ENCODE results near the gene ZBTB2.
"Not testable (repeated sequence)": the region's sequence is repeated elsewhere in the genome, so short reads cannot be mapped to it uniquely, and the experiment has no call there.

Gene ZBTB2

DNA sequence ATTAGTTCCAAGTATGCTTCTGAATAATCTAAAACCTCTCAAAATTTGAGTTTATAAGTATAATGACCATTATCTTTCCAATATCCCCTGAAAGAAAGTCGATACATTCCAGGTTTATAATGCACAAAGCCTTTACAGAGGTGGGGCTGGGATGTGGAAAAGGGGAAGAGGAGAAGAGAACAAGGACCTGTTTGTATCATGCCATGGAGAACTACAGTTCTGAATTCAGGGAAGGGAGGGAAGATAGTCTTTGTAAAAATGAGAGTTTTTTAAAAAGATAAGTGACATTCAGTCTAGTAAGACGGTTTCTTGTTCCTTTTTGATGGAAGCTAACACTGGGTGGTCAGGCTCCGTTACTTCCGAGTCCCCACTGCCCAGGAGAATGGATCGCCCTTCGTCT lies 26.1 kb downstream of the ZBTB2 start:
- DNase-seq, result no peak

DNA sequence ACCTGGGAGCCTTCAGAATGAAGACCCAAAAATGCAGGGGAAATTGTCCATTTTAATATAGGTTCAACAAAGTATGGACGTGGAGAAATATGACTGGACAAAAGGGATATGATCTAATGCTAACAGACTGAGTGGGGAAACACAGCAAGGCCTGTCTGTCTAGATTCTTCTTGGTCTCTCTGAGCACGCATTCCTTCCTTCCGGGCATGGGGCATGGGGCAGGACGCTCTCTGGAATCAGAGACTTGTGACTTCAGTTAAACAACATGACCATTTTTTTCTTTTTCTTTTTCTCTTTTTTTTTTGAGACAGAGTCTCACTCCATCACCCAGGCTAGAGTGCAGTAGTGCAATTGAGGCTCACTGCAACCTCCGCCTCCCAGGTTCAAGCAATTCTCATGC lies 31.9 kb downstream of the ZBTB2 start:
- no peak for DNase-seq

- no peak for DNase-seq
Measured at GRCh38 chr6:151358475-151358874, 32.9 kb downstream of the ZBTB2 start.

GRCh38 chr6:151357758-151358436 lies 33.5 kb downstream of the ZBTB2 start:
- no peak for DNase-seq

DNA sequence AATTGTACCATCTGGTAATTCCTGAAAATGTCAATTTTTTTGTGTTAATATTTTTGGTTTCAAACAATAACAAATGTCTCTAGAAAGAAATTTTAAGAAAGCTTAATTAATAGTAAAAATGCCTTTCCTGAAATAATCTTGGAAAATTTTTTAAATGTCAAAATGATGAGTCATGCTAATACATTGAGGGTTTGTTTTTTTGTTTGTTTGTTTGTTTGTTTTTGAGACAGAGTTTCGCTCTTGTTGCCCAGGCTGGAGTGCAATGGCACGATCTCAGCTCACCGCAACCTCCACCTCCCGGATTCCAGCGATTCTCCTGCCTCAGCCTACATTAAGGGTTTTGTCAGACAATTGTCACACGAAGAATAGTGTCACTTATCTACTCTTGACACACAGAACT lies 34.4 kb downstream of the ZBTB2 start:
- not testable (repeated sequence) for DNase-seq

DNA sequence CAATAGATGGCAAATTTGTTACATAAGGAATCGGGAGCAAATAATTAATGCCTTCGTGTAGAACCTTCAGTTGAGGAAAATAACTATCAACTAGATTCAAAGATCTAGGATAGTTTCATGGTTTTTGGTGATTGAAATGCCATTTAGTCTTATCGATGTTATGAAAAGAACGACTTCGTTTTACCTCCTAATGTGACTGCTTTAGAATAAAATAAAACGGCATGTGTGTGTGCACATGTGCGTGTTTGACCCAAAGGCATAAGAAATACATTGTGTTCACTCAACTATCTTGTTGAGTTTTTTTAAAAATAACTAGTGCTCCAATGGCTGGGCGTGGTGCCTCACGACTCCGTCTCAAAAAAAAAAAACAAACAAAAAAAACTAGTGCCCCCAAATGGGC lies 37.6 kb downstream of the ZBTB2 start:
- no peak for DNase-seq

- DNase-seq, result no peak
Measured at GRCh38 chr6:151352410-151353396, 38.7 kb downstream of the ZBTB2 start.

DNA sequence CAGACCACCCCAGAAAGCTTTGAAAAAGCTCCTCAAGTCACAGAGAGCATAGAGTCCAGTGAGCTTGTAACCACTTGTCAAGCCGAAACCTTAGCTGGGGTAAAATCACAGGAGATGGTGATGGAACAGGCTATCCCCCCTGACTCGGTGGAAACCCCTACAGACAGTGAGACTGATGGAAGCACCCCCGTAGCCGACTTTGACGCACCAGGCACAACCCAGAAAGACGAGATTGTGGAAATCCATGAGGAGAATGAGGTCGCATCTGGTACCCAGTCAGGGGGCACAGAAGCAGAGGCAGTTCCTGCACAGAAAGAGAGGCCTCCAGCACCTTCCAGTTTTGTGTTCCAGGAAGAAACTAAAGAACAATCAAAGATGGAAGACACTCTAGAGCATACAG lies 39.6 kb downstream of the ZBTB2 start:
- no peak for DNase-seq

GRCh38 chr6:151351146-151351700 lies 40.1 kb downstream of the ZBTB2 start:
- DNase-seq, result no peak

GRCh38 chr6:151350442-151351145 lies 40.8 kb downstream of the ZBTB2 start:
- no peak for DNase-seq

- DNase-seq, result no peak
Measured at GRCh38 chr6:151349651-151350270, 41.6 kb downstream of the ZBTB2 start.

- not testable (repeated sequence) for DNase-seq
Measured at GRCh38 chr6:151342750-151343149, 48.6 kb downstream of the ZBTB2 start.

DNA sequence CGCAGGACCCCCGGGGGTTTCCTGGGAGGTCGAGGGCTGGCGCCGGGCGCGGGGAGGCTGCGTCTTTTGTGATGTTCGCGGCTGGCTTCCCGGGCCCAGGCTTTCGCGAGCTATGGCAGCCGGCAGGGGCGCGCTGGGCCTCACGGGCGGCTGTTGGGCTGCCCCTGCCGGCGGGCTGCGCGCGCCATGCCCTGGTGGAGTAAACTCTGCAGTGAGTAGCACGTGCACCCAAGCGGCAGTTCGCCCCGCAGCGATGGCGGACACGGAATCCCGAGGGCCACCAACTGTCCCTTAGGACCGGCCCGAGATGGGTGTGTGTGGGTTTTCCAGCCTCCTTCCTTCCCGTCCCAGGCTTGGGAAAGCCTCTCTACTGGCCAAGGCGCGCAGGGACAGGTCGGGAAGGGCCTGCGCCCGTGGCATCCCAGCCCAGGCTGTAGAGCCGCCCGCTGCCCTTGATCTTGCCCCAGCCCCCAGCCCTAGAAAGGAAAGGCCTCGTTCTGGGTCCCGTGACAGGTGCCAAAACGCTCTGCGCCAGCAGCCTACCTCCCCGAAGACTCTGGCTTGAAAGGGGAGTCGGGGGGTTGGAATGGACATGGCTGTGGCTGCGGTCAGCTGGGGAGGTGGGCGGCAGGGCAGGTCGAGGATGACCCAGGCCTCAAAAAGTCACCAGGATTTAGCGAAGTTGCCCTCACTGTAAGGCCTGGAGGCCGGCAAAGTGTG lies 49.7 kb downstream of the ZBTB2 start:
- DNase-seq, result no peak

DNA sequence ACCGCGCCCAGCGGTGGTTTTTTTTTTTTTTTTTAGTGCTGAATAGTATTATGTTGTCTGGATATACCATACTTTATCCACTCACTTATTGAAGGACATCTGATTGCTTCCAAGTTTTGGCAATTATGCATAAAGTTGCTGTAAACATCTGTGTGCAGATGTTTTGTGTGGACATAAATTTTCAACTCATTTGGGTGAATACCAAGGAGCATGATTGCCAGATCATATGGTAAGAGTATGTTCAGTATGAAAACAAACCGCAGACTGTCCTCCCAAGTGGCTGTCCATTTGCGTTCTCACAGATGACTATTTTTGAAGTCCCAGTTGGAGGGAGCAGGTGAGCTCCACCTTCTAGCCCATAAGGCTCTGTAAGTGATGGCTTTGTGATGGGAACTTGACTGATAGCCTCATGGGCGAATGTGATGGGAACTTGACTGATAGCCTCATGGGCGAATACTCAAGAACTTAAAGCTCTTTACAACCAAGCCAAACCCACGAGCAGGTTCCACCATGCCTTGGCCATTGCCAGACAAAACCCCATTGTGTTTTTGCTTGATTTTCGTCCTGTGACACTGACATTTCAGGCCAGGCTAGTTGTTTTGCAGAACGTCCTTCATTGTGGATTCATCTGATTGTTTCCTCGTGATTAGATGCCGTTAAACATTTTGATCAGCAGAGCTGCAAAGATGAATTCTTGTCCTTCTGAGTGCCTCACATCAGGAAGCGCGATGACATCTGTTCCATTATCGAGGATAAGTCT lies 51.0 kb downstream of the ZBTB2 start:
- DNase-seq, result no peak

- DNase-seq, result no peak
Measured at GRCh38 chr6:151339369-151339768, 52.0 kb downstream of the ZBTB2 start.

DNA sequence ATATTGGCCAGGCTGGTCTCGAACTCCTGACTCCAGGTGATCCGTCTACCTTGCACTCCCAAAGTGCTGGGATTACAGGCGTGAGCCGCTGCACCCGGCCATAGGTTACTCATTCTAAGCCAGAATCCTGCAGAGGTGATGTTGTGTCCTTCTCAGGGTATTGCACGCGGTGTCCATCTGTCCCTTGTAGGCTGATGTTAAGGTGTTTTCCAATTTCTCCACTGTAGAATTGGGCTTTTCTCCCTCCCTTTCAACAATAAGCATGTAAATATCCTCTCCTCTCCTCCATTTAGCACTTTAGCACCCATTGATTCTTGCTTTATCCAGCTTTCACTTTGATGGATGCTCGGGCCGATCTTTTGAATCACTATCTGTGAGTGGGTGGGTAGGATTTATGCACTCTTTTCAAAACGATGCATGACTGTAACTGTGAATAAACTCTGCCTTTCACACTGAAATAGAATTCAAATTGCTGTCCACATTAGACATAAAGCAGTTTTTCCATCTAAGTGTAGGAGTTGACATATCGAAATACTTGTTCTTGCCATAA lies 52.6 kb downstream of the ZBTB2 start:
- no peak for DNase-seq

DNA sequence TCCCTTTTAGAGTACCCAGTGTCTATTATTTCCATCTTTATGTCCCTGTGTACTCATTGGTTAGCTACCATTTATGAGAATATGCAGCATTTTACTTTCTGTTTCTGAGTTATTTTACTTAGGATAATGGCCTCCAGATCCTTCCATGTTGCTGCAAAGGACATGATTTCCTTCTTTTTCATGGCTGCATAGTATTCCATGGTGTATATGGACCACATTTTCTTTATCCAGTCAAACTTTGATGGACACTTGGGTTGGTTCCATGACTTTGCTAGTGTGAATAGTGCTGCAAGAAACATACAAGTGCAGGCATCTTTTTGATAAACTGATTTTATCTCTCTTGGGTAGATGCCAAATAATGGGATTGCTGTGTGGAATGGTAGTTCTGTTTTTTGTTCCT lies 55.4 kb downstream of the ZBTB2 start:
- DNase-seq, result no peak

- no peak for DNase-seq
Measured at GRCh38 chr6:151330130-151330696, 61.1 kb downstream of the ZBTB2 start.

DNA sequence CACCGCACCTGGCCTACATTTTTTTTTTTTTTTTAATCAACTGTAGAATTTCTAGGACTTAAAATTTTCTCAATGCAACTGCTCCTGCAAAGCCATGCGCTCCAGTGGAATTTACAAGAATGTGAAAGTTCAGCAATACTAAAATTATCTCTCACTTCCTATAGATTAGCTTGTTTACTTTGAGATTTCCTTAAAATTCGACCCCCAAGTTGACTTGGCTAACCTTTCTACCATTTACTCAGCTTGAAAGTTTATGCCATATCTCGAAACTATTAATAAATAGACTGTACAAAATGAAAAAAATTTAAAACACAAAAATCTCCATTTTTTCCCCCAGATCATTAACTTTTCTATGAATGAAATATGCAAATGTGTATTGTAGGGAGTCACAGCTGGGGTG lies 64.3 kb downstream of the ZBTB2 start:
- no peak for DNase-seq

DNA sequence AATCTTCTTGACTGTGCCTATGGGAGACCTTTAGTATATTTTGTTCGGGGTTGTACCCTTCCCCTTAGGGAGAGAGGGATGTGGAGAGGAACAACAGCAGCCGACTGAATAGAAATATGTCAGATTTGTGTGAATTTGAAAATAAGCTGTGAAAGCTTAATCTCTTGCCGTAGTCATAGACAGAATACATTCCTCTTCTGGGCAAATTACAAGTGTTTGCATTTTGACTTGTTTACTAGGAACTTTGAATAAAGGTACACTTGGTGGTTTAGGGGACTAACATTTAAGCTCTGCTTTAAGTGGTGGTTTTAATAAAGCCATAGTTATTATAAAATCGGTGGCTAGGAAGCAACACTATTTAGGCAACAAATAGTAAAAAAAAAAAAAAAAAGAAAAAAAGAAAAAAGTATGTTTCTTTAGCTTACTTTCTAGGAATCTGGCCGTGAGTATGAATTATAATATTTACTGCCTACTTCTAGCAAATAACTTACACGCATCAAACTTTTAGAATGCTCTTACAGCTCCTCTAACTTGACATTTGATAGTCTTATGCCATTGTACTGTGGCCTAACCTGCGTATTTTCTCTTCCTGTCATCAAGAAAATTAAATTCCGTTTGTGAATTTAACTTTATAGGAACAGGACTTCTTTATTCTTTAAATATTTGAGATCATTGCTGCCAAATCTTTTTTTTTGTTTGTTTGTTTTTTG lies 65.1 kb downstream of the ZBTB2 start:
- no peak for DNase-seq
